GM19467 (cell line): Measurements from ENCODE around the gene C13orf46.
"Not testable (repeated sequence)": the region's sequence is repeated elsewhere in the genome, so short reads cannot be mapped to it uniquely, and the experiment has no call there.

Source experiments
- ATAC-seq: cut with Tn5 transposase; IDR thresholded peaks from one replicate; pipeline ENCODE4 v1.9.1; 2021; ENCODE audit warnings: mild to moderate bottlenecking, moderate library complexity; ENCODE audit not compliant: unreplicated experiment

C13orf46 gene

DNA sequence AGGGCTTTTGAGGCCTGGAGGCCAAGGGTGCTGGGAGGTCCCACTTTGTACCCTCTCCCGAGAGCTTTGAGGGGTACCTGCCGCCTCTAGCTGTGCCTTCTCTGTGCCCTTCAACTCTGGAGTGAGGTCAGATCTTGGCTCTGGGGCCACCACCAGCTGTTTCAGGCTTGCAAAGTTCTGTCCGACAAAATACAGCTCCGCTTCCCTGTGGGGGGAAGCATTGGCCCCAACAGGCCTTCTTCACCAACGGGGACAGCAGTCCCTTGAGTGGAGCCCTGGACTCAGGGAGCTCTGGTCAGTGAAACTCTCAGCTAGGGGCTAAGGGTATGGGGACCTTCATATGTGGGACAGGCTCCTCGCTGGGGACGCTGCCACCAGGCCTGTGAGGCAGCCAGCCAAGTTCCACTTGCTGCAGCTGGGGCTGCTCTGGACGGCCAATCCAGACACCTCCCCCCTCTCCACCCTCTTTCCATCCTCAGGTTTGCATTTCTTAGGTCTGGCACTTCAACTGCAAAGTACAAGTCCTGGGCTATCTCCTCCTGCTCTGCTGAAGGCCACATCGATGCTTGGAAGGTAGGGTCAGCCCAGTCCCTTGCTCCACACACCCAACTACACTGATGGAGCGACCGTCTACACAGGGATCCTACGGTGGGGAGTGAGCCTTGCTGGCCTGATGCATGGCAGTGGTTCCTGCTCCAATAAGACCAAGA is 46.8 kb downstream of the C13orf46 start:
- no peak for ATAC-seq

DNA sequence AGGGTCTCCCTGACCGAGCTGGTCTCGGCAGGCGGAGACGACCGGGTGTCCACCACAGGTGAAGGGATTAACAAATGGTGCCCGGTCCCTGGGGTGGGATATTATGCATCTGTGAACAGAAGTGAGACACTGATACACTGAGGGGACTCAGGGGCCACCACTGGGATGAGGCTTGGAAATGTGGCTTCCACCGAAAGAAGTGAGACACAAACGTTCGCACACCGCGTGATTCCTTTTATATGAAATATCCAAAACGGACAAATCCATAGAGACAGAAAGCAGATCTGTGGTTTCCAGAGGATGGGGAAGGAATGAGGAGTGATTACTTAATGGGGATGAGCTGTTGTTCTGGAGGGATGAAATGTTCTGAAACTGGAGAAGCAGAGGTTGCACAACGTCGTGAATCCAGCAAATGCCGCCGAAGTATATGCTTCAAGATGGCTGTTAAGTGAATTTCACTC is 47.5 kb downstream of the C13orf46 start:
- ATAC-seq: no peak

DNA sequence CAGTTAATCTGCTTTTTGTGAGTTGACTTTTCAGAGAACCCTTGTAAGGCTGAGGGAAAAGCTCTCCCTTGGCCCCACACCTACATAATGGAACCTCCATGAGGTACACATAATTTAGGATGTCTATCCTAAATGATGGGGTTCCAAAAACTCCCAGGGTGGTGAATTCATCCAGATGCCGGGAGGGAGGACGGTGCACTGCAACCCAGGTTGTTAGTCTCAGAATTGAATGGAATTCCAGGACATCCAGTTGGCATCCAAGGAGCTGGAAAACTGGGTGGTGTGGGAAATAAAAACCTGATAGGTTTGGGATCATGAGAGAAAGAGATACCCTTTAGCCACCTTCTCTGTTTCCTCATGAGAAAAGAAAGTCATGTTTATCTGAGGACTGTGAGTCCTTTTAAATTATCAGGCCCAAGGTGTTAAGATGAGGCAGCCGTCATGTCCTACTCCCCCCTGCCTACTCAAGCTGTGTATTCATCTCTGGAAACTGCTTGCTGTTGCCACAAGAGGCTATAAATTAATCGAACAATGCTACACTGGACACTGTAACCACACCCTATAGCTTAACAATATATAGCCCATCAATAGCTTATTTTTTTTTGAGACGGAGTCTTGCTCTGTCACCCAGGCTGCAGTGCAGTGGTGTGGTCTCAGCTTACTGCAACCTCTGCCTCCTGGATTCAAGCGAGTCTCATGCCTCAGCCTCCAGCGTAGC is 49.5 kb downstream of the C13orf46 start:
- no peak for ATAC-seq

DNA sequence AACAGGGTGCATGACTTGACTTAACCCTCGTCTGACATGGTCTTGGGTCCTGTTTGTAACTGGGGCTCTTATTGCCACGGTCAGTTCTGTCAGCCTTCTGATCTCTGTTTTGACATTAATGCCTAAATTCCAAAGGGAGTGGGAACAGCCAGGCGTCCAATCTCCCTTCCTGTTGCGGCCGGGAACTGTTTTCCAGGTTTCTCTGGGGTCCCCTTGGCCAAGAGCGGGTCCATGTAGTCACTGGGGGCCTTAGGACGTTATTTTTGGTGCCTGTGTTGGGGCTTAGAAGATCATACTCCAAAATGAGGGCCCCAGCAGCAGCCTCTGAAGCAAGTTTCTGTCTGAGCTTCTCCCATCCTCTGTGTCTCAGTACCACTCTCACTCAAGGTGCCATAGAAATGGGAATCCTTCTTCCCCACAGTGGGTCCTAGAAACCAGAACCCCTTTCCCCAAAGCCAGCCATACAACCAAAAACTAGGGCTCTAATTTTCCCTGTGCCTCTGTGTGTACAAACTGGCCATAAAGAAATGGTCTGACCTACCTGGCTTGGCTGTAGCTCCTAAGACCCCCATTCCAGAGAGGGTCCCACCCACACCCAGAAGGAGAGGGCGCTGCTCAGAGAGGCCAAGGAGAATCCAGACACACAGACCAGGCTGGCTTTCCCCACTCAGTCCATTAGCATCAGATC is 50.4 kb downstream of the C13orf46 start:
- no peak for ATAC-seq

DNA sequence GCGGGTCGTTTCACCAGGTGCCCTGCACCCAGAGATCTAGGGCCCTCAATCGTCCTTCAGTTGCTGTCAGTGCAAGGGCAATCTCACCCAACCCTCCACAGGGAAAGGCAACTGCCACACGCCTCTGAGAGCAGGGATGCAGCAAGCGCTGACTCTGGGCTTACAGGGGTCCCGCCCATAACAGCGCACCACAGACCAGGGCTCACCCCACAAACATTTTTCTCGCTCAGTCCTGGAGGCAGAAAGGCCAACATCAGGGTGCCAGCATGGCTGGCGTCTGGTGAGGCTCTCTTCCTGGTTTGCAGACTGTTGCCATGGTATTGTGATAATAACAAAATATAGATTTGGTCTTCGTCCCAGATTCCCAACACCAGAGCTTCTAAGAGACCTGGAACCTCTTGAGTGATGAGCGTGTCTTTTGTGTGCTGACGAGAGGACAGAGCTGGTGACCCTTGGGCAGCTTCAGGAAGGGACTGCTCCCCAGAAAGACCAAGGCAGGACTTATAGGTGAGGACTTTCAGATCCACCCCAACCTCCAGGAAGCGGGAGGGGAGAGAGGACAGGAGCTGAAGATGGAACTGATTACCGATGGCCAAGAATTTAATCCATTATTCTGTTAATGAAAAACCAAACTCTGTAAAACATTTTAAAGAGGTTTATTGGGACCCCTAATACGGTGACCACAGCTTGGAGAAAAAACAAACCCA is 51.3 kb downstream of the C13orf46 start:
- no peak for ATAC-seq

DNA sequence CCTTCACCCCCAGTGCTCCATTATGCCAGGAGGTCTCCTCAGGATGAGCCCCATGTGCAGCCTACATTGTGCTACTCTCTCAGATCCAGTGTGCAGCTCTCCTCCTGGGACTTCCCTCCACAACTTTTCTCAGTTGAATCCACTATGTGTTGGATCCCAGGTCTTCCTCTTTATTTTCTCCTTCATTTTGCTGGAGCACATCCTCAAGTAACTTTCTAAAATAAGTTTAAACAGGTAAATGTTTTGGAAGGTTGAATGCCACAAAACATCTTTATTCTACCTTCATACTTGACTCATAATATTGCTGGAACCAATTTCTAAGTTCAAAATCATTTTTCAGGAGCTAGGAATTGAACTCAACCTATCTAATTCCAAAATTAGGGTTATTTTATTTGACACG is 52.1 kb downstream of the C13orf46 start:
- no peak for ATAC-seq

DNA sequence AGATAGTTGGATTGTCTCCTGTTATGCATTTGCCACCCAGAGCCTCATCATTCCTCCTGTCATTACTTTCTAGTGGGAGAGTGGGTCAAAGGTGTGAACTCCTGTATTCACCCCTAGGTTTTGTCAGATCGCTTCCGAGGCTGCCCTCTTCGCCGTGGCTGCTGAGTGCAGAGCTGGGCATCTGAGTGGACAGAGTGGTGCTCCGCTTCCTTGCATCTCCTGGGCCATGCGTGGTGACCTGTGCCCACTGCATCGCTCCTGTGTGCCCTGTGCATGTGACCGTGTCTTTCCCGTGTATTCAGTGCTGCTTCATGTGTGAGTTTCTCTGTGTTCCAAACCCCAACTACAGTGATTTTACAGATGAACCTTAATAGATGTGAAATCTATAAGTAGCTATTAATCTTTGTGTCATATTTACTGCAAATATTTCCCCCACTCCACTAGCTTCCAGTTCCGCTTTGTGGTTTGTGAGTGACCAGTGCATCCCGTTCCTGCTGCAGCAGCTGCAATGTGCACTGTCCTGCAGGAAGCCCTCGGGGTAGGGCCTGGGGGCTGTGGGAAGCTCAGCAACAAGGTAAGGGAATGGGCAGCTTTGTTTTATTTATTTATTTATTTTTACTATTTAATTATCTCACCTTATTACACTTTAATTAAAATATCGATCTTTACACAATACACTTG is 53.1 kb downstream of the C13orf46 start:
- no peak for ATAC-seq

DNA sequence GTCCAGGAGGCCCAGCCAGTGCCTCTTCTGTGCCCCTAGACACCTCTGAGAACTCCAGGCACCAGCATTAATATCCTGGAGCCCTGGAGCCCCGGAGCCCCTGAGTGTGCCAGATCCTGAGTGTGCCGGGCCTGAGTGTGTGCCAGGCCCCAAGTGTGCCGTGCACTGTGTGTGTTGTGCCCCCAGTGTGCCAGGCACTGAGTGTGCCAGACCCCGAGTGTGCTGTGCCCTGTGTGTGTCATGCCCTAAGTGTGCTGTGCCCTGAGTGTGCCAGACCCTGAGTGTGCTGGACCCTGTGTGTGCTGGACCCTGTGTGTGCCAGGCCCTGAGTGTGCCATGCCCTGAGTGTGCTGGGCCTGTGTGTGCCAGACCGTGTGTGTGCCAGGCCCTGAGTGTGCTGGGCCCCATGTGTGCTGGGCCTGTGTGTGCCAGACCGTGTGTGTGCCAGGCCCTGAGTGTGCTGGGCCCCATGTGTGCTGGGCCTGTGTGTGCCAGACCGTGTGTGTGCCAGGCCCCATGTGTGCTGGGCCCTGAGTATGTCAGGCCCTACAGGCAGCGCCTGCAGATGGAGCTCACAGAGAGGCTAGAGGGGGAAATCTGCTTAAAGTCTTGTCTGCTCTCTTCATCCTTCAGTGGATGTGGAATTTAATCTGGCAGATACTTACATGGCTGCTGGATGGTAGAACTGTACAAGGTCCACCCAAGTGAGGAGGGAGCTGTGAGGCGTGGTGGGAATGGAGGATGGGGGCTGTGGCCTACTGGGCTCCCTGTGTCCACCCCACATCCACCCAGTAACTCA is 53.9 kb downstream of the C13orf46 start:
- ATAC-seq: no peak

DNA sequence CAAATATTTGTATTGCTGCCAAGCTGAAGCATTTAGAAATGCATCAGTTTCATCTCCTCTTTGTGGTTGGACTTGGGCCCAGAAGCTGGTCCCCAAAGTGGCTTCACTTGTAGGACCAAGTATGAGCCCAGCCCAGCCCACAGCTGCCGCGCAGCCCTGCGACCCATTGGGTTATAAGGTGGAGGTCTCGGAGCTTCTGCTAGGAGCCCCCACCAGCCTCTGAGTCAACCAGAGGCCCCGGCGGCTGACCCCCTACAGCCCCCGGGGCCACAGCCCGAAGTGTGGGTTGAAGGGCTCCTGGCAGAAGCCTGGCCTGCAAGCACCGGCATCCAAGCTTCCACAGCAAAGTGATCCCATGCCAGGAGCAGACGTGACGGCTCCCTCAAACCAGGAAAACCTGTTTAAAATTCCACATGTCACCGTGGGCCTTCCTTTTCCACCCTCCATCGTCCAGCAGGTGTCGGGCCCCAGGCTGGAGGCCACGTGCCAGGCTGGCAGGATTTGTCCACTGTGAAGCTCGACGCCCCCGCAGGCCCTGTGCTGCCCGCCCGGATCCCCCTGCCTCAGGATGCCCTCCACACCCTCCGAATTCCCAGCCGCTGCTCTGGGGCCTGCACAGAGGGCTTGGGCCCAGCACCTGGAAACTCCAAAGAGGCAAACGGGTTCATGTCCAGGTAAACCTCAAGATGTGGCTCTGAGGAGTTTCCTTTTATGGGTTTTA is 54.7 kb downstream of the C13orf46 start:
- ATAC-seq: no peak

DNA sequence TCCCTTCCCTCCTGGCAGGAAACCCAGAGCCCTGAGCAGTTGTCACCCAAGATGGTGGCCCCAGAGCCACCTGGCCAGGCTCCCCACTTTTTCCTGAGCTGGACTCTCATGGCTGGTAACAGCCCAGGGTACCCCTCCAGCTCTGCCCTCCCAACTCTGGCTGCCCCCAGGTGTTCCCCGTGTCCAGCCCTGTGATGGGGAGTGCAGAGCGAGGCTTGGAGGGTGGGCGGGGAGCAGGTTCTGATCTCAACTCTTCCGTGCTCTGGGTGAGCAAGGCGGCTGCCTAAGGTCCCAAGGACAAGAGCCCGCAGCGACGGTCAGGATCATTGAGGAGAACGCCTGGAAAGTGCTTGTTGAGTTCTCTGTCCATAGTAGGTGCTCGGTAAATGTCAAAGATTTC is 55.3 kb downstream of the C13orf46 start:
- ATAC-seq: no peak

DNA sequence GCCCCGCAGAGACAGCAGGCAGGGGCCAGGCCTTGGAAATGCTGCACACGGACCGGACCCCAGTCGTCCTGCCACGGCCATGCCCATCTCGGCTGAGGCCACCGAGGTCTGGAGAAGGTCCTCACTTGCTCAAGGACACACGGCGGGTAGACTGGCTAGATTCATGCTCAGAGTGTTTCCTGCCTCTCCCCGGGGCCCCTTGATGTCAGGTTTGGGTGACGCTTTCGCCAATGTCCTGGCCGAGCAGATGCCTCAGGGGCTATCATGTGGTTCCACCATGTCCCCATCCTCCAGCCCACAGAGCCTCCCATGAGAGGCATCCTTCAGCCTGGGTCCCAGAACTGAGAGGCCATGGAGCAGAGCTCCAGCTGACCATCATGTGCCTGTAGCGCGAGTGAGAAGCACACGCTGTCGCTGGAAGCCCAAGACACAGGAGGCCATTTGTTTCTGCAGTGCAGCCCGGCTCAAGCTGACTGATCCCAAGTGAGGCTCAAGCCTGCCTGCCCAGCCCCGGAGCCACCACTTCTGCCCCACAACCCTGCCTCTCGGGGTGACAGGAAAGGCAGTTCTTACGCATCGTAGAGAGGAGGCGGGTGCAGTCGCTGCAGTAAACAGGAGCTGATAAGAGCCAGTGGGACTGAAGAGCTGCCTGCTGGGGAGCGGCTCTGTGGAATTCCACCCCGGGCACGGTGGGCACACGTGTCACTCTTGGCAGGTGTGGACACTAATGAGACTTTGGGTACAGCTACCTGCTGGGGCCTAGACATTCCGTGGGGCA is 56.1 kb downstream of the C13orf46 start:
- ATAC-seq: no peak

DNA sequence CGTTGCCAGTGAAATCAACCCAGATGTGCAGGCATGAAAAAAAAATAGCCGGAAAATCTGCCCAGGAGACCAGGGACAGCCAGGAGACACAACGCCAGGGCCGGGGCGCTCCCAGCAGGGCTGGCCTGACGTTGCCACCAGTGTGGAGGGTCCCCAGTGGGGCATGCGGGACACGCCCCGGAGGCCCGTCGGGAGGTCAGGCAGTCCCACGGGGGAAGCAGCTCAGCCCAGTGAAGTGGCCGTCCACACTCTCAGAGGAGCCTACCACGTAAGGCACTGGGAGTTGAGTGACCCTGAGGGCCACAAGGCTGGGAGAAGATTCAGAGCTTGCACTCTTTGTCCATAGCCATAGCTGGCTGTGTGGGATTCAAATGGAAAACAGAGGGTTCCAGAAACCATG is 56.8 kb downstream of the C13orf46 start:
- no peak for ATAC-seq

DNA sequence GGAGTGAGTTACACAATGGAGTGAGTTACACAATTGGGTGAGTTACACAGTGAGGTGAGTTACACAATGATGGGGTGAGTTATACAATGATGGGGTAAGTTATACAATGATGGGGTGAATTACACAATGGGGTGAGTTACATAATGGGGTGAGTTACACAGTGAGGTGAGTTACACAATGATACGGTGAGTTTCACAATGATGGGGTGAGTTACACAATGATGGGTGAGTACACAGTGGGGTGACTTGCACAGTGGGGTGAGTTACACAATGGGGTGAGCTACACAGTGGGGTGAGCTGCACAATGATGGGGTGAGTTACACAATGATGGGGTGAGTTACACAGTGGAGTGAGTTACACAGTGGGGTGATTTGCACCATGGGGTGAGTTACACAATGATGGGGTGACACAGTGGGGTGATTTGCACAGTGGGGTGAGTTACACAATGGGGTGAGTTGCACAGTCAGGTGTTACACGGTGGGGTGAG is 57.5 kb downstream of the C13orf46 start:
- no peak for ATAC-seq

DNA sequence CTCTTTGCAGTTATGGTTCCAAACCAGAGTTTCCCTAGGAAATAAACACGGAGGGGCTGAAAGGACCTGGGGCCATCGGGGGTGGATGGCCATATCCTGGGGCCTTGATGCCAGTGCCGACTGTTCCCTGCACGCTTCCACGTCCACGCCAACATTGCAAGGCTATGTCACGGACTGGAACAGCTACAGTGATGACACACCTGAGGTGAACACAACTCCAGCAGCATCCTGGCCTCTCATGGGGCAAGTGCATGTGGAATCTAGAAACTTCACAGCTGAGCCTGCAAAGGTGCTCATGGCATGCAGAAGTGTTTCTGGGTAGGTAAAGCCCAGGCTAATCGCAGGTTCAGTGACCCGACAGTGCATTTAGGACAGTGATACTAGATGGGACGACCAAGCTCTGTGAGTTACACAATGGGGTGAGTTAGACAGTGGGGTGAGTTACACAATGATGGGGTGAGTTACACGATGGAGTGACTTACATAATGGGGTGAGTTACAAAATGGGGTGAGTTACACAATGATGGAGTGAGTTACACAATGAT is 58.0 kb downstream of the C13orf46 start:
- ATAC-seq: no peak

DNA sequence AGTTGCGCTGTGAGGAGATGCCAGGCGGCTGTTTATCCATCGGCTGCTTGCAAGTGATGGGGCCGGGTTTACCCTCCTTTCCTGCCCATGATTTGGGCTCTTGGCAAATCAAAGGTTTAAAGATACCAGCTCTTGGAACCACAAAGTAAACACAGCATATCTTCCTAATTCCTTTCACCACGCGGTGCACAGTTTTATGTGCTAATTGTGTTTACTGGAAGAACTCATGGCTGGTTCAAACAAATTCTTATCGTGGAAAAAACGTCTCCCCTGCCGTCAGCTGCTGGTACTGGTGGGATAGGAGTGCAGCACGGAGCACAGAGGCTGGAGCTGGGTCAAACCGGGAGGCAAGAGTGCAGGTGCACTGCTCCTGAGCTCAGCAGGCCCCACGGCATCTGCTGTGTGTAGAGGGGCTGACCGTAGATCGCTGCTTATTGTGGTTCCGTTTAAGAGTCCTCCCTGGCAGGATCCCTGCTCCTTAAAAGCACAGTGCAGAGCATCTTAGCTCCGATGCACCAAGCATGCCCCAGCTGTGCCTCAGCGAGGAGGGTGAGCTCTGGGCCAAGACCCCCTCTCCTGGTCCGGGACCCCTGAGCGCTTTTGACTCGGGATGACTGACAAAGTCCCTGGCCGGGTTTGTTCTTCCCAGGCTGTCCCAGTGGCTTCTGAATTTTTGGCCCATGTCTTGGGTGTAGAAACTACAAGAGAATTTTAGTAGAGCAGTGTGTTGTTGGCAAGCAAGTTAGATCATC is 58.7 kb downstream of the C13orf46 start:
- no peak for ATAC-seq

DNA sequence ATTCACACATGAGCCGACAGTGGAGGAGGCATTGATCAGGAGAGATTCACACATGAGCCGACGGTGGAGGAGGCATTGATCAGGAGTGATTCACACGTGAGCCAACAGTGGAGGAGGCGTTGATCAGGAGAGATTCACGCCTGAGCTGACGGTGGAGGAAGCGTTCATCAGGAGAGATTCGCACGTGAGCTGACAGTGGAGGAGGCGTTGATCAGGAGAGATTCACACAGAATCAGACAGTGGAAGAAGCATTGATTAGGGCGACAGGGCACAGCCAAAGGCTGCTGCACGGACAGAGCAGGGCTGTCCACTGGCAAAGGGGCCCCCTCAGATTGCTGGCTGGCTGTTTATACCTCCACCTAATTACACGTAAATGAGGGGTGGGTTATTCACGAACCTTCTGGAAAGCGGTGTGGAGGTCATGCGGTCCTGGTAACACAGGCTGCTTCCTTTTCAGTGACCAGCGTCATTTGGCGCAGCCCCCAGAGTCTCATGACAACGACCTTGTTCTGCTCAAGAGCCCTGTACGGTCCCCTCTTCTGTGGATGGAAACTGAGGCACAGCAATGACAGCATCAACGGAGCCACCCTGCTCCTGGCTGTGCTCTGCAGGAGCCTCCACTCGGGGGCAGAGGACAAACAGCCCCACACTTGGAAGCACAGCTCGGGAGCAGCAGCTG is 59.4 kb downstream of the C13orf46 start:
- no peak for ATAC-seq

DNA sequence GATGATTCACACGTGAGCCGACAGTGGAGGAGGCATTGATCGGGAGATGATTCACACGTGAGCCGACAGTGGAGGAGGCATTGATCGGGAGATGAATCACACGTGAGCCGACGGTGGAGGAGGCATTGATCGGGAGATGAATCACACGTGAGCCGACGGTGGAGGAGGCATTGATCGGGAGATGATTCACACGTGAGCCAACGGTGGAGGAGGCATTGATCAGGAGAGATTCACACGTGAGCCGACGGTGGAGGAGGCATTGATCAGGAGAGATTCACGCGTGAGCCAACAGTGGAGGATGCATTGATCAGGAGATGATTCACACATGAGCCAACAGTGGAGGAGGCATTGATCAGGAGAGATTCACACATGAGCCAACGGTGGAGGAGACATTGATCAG is 60.0 kb downstream of the C13orf46 start:
- ATAC-seq: not testable (repeated sequence)
